GM21576 (cell line): ENCODE results near the gene IGF1R.

Source experiments
- ATAC-seq: cut with Tn5 transposase; IDR thresholded peaks from one replicate; pipeline ENCODE4 v1.9.1; 2021; ENCODE audit warnings: mild to moderate bottlenecking, moderate library complexity; ENCODE audit not compliant: unreplicated experiment

Gene IGF1R

DNA sequence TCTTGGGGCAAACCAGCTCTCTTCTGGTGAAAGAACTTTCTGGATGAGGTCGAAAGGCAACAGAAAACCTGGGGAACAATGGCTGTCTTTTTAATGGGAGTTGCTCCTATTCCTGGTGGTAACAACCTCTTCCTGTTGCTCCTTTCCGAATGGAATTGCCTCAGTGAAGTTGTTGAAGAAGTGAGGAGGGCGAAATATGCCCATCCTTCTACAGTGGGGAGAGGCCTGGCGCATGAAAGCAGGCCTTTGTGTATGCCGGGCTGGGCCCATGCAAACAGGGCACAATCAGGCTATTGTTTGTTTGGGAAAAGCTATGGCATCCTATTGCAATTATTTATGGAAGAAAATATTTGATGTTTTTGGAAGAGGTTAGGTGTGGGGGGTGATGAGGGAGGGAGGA is 166.9 kb downstream of the IGF1R start:
- no peak for ATAC-seq

GRCh38 chr15:98817745-98818144 is 169.4 kb downstream of the IGF1R start:
- no peak for ATAC-seq

GRCh38 chr15:98823012-98823458 is 174.7 kb downstream of the IGF1R start:
- no peak for ATAC-seq

DNA sequence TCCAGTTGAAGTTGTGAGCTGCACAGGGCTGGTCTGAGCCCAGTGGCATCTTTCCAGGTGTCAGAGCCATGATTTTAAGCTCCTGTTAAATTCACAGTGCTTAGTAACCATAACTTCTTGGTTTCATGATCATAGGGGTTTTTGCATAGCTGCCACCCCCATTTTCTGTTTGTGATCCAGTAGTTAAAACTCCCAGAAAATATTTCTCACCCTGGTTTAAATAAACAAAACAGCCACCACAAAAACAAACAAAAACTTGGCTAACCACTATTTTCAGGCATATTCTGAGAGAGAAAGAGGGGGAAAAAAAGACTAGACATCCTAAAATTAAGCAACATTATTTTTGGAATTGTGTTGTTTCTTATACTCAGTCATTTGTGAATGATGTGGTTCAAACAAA is 175.3 kb downstream of the IGF1R start:
- ATAC-seq = no peak

DNA sequence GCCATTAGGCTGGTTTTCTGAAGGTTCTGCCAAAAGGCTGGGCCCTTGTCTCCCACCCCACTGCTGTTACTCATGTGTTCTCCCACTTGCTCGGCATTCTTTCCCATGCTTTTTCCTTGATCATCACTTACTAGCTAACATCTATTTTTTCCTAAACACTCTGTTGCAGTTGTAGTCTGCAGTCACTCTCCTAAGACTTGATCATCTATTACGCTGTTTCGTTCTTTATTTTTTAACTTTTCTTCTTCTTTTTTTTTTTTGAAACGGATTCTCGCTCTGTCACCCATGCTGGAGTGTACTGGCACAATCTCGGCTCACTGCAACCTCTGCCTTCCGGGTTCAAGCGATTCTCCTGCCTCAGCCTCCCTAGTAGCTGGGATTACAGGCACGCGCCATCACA is 176.3 kb downstream of the IGF1R start:
- ATAC-seq = no peak

DNA sequence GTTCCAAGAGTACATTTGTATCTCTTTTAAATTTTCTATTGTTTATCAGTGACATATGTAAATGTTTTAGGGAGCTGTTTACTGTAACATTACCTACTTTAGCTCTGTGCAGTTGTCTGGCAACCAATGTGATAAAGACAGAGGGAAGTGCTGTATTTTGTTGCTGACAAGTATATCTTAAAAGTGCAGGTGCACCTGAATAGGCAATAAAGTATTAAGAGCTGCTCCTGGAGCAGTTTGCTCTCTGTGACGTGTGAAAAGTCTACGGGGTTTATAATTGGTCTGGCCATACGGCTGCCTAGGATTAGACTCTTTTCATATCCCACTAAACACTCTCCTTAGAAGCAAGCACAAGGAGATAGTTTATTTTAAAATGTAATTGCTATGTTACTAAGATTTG is 178.3 kb downstream of the IGF1R start:
- ATAC-seq = no peak

DNA sequence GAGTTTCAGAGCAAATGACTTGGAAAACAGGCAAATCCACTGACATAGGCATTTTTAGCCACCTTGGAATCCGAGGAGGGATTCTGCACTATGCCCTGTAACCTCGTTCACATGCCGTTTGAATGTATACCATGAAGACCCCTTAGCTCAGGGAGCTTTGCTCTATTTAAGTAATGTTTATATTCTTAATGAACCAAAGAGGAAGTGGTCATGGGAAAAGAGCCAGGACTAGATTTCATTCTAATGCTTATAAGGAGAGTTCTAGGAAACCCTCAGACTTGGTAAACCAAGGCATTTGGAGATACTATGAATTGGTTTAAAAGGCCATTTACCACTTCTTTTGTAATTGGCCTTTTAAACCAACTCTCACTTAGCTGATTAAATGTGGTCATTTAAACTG is 178.9 kb downstream of the IGF1R start:
- no peak for ATAC-seq

DNA sequence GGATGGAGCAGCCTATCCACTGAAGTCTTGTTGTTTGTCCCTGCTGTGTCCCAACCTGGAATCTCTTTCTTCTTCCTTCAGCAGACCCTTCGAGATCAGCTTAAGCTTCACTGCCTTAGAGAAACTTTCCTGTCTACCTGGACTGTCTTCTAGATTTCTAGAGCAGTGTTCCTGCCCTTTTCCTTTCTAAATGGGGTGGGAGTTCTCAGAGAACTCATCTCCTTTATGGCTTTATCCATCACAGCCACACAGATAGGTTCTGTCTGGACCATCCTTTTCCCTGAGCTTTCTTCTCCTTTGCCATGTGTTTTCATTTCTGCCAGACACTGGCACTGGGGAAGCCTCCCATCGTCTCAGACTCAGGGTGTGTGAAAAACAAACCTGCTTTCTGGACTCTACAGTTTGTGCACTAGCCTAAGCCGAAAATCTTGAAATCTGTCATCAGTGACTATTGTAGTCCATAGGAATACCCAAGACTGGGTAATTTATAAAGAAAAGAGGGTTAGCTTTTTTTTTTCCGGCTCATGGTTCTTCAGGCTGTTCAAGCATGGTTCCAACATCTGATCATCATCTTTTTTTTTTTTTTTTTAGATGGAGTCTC is 181.8 kb downstream of the IGF1R start:
- no peak for ATAC-seq

GRCh38 chr15:98834976-98835375 is 186.6 kb downstream of the IGF1R start:
- ATAC-seq = no peak

- ATAC-seq = no peak
These were observed 187.5 kb downstream of the IGF1R start for GRCh38 chr15:98835876-98836275.

GRCh38 chr15:98838387-98839259 is 190.3 kb downstream of the IGF1R start:
- no peak for ATAC-seq

- no peak for ATAC-seq
These were observed 191.7 kb downstream of the IGF1R start for GRCh38 chr15:98840053-98840452.

DNA sequence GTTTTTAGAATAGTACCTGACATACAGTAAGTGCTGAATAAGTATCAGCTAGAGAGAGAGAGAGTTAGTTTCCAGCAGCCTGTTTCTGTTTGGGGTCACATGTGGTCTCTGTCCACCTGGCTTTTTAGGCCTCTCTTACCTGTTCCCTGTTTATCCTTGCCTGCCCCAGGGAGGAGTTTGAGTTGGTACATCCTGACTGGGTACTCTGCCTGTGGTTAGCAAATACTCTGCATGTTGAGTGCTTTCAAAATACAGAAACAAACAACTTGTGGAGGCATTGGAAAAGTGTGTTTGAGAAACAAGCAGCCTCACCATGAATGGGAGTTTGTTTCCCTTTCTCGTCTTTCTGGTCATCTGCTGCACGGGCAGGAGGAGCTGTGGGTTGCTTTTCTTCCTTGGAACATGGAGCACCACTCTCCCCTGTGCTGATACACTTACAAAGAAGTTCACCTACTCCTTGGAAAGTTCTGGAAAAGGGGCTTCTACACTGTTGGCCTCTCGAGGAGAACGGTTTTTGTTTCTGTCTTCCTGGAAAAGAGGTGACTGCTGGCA is 193.2 kb downstream of the IGF1R start:
- ATAC-seq = no peak

GRCh38 chr15:98842192-98842972 is 194.0 kb downstream of the IGF1R start:
- no peak for ATAC-seq

GRCh38 chr15:98842973-98843285 is 194.6 kb downstream of the IGF1R start:
- no peak for ATAC-seq

DNA sequence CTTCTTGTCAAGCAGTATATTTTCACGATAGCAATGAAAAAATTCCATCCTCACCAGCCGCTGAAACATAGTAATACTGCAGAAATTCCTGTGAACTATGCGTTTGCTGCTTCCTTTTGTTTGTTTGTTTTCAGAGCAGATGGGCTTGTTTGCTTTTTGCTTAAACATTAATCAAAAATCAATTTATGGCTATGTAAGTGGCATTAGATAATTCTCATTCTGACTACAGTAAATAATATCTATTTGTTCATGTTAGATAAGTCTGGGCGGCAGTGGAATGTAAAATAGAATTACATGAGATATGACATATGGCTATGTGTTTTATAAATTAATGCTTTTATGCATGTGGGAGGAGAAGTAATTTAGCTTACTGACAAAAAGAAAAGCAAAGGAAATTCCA is 195.5 kb downstream of the IGF1R start:
- no peak for ATAC-seq

GRCh38 chr15:98844261-98844660 is 195.9 kb downstream of the IGF1R start:
- no peak for ATAC-seq

DNA sequence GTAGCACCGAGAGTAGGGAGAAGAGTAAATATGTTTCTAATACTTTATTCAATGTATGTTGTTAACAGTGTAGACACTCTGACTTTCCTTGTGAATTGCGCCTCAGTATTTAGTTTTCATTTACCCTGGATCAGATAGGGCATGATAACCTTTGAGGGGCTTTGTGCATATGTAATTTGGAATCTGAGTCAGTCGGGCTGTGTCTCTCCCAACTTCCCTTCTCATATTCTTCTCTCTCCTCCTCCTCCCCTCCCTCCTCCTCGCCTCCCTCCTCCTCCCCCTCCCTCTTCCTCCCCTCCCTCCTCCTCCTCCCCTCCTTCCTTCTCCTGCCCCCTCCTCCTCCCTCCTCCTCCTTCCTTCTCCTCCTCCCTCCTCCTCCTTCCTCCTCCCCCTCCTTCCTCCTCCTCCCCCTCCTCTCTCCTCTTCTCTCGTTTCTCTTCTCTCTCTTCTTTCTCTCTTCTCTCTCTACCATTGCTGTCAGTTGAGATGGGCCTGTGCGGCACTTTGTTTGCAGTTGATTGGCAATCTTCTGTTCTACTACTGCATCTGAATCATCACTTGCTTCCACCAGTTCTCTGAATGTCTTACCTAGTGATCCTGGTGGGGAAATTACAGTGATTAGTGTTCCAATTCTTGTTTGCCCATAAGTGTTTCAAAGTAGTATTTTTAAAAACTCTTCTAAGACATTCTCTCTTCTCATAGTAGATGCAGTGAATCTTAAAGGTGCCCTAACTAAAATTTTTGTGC is 197.0 kb downstream of the IGF1R start:
- ATAC-seq = no peak

DNA sequence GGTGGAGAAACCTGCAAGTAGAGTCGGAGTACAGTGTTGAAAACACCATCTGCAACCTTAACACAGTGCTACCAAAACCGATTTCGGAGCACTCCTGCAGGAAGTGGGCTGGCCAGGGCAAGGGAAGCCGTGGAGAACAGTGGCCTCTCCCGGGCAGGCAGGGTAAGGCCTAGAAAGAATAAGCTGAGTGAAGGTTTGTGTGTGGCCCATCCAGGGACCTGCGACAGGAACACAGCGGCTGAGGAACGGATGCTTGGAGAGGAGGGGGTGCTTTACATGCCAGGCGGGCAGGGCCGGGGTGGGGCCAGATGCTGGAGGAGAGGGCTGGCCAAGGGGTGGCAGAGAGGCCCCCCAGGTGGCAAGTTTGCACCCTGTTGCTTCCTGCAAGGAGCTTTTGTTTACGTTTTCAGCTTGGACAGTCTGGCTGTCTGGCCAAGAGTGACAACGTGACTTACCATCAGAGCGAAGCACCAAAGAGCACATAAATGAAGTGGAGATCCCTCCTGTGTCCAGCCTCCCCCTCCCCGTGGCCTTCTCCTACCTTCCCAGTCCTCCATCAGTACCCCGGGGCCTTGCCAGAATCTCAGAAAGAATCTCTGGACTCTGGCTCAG is 202.7 kb downstream of the IGF1R start:
- peak; percentile 47 for ATAC-seq

DNA sequence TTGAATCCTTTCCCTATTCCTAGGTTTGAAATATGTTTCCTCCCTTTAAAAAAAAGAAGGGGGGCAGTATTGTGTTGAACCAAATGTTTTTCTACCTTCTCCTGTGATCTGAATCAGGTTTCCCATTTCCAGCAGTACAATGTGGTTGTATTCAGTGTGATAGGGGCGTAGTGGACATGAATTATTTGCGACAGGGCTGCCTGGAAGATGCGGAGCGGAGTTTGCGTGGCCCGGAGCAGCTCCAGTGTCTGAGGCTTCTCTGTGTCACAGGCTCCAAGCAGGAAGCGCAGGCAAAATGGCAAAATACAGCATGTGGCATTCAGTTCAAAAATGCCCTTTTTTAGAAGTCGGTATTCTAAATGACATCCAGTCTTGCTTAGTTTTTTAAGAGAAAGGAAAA is 204.8 kb downstream of the IGF1R start:
- ATAC-seq = peak; percentile 33
